HG03159 (cell line): ENCODE measurements around the gene PALLD.
A peak's percentile ranks its signal among the peaks of the same experiment; 100 is the strongest.

ENCODE experiments used
- ATAC-seq: cut with Tn5 transposase; IDR thresholded peaks from one replicate; pipeline ENCODE4 v1.9.1; 2021; ENCODE audit warnings: mild to moderate bottlenecking, moderate library complexity; ENCODE audit not compliant: unreplicated experiment

PALLD gene

GRCh38 chr4:168837922-168838321, 341.1 kb downstream of the PALLD start:
- no peak for ATAC-seq

- no peak for ATAC-seq
Observed at GRCh38 chr4:168839758-168840391, 343.0 kb downstream of the PALLD start.

DNA sequence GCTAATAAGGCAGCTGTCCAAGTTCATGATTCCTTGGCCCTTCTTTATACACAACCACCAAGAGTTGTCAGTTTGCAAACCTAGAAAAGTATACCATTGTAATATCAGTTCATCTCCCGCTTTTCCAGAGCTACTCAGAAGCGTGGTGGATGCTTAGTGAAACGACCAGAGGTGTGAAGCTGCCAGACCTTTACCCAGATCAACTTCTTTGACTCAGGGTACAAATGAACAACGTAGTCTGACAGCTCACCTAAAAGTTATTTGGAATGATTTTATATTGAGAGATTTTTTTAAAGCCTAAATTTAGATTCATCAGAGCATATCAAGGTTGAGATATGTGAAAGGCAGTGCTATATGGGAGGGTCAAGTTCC, 343.5 kb downstream of the PALLD start:
- ATAC-seq = no peak

DNA sequence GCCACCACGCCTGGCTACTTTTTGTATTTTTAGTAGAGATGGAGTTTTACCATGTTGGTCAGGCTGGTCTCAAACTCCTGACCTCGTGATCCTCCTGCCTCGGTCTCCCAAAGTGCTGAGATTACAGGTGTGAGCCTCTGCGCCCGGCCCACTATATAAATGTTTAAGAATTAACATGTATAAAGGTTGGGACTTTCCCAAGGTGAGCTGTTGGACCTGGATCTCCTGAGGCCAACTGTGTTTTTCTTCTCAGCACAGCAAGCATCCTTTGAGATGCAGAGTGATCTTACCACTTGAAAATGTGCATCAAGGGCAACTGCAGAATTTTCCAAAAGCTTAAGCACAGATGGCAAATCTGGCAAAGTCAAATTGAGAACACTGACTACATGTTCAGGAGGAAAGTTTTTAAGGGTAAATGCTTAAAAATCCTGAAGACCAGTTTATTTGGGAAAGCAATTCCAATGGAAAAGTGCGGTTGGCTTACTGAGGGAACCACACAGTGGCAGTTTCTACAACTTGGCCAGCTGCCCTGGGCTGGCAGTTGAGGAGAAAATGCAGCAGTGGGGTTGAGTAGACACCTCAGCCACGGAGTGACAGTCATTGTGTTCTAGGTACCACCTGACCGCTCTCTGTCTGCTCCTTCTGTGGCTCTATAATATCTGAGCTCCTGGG, 344.3 kb downstream of the PALLD start:
- ATAC-seq = no peak

- ATAC-seq = no peak
Observed at GRCh38 chr4:168841672-168842019, 344.8 kb downstream of the PALLD start.

GRCh38 chr4:168842186-168842585, 345.3 kb downstream of the PALLD start:
- no peak for ATAC-seq

- ATAC-seq = no peak
Observed at GRCh38 chr4:168843635-168844034, 346.8 kb downstream of the PALLD start.

GRCh38 chr4:168844353-168845049, 347.6 kb downstream of the PALLD start:
- no peak for ATAC-seq

GRCh38 chr4:168845897-168846296, 349.0 kb downstream of the PALLD start:
- no peak for ATAC-seq

- ATAC-seq = no peak
Observed at GRCh38 chr4:168846414-168846813, 349.6 kb downstream of the PALLD start.

GRCh38 chr4:168847771-168848502, 351.1 kb downstream of the PALLD start:
- ATAC-seq = no peak

GRCh38 chr4:168849030-168849675, 352.3 kb downstream of the PALLD start:
- no peak for ATAC-seq

GRCh38 chr4:168849997-168850396, 353.1 kb downstream of the PALLD start:
- no peak for ATAC-seq

DNA sequence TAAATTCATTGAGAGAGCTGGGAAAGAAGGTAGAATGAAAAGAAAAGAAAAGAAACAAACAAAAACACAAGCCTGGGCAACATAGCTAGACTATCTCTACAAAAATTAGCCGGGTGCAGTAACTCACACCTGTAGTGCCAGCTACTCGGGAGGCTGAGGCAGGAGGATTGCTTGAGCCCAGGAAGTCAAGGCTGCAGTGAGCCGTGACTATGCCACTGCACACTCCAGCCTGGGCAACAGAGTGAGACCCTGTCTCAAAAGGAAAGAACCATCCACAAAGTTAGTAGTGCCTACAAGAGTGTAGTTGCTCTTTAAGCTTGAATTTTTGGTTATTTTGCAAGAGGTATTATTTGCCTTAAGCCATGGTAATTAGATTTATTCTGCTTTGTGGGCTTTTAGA, 355.5 kb downstream of the PALLD start:
- ATAC-seq = no peak

- peak; percentile 70 for ATAC-seq
Observed at GRCh38 chr4:168852933-168853713, 356.3 kb downstream of the PALLD start.

GRCh38 chr4:168853770-168854169, 356.9 kb downstream of the PALLD start:
- peak; percentile 69 for ATAC-seq

DNA sequence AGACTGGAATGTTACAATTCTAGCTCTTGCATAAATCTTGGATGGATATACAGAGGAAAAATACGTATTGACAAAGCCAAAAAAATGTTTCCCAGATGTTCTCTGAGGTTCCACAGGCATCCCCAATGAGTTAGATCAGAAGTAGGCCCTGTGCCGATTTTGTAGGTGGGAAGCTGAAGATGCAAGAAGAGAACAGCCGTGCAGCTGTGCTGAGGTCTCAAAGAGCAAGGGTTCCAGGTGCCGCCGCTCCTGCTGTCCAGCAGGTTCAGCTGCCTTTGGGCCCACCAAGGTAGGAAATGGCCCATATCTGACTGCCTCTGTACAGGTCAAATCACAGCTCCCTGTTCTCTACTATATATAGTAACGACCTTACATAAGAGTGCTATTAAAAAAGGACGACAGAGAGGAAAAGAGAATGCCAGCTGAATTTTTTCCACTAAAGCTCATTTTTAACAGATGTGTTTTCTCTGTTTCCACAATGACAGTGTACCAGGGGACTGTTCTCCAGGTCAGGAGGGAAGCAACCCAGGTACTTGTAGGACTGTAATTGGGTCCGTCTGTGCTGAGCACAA, 357.6 kb downstream of the PALLD start:
- no peak for ATAC-seq

DNA sequence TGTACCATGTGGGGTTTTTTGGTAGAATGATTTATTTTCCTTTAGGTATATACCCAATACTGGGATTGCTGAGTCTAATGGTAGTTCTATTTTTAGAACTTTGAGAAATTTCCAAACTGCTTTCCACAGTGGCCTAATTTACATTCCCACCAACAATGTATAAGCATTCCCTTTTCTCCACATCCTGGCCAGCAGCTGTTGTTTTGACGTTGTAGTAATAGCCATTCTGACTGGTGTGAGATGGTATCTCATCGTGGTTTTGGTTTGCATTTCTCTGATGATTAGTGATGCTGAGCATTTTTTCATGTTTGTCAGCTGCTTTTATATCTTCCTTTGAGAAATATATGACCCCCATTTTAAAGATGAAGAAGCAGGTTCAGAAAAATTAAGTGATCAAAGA, 359.5 kb downstream of the PALLD start:
- no peak for ATAC-seq

GRCh38 chr4:168857009-168857408, 360.2 kb downstream of the PALLD start:
- ATAC-seq = no peak
